Heart left ventricle (tissue), 16 donors: ENCODE measurements around the gene NINJ2. TPM values are rescaled to one million over a fixed set of nuclear protein-coding genes. Genes with fewer than 3 reads are reported as not detected.

Source experiments
- ATAC-seq, 4 donors: fragments of 200-7000 bp; cut with Tn5 transposase; one replicate each; pipeline ENCODE4 v1.9.1; 2020 to 2022; ENCODE audit warnings: moderate library complexity in 4 of 4, mild to moderate bottlenecking in 3 of 4, moderate number of reproducible peaks in 1 of 4
- DNase-seq, 5 donors: peaks; one replicate each; pipeline ENCODE4 v3.0.0-alpha.2; 2020
- H3K27ac ChIP-seq, 12 donors: fragments of 200-600 bp; sonication (generic) in 4 of 12; one replicate each; pipeline versions ENCODE4 v1.5.0 to v1.8.0; 2016 to 2022; ENCODE audit warnings: mild to moderate bottlenecking in 2 of 12
- H3K27me3 ChIP-seq, 9 donors: fragments of 200-600 bp; sonication (generic) in 2 of 9; one replicate each; pipeline versions ENCODE4 v1.5.1 to v1.8.0; 2016 to 2022; ENCODE audit warnings: mild to moderate bottlenecking in 3 of 9
- H3K36me3 ChIP-seq, 9 donors: fragments of 200-600 bp; sonication (generic) in 2 of 9; one replicate each; pipeline versions ENCODE4 v1.5.0 to v1.8.0; 2018 to 2022; ENCODE audit warnings: mild to moderate bottlenecking in 2 of 9
- H3K4me1 ChIP-seq, 12 donors: fragments of 200-600 bp; sonication (generic) in 4 of 12; one replicate each; pipeline versions ENCODE4 v1.5.0 to v1.8.0; 2016 to 2022; ENCODE audit warnings: mild to moderate bottlenecking in 3 of 12
- H3K4me3 ChIP-seq, 12 donors: fragments of 200-600 bp; sonication (generic) in 4 of 12; one replicate each; pipeline versions ENCODE4 v1.5.0 to v1.8.0; 2017 to 2022; ENCODE audit warnings: mild to moderate bottlenecking in 9 of 12, moderate library complexity in 4 of 12
- H3K9me3 ChIP-seq, 12 donors: fragments of 200-600 bp; sonication (generic) in 4 of 12; one replicate each; pipeline versions ENCODE4 v1.5.0 to v1.8.0; 2016 to 2022; ENCODE audit warnings: mild to moderate bottlenecking in 1 of 12
- POLR2A ChIP-seq, 2 donors: fragments of 450-650 bp; IDR thresholded peaks; one replicate each; pipeline ENCODE4 v1.6.1; 2017; ENCODE audit warnings: antibody characterized with exemption in 2 of 2, mild to moderate bottlenecking in 2 of 2, moderate library complexity in 2 of 2
- WGBS, 4 donors: extraction: QIAGEN DNeasy Blood & Tissue Kit in 2 of 4; methylation state at CpG; one replicate each; pipeline versions ENCODE4 v1.1.5 to v1.1.7; 2013 to 2018; 5-methylcytosine and 5-hydroxymethylcytosine counted together
- intact Hi-C, 10 donors: fragments of 100-400 bp; cut with DNase I; formaldehyde crosslinking; loops; one replicate each; pipeline versions ENCODE4 v1.11.1 to v1.14.2; 2022
- polyA plus RNA-seq, 2 donors: library from polyadenylated mRNA; stranded (reverse); fragments of 200-250 nt; gene quantifications; one replicate each; pipeline ENCODE4 v1.2.3, GENCODE V29; 2013
- total RNA-seq, 9 donors: library from RNA; depleted of rRNA in 2 of 9; stranded (reverse); fragments of >200 nt in 2 of 9; fragmentation: NEBNext Ultra II Directional in 3 of 9; extraction: Animal tissue kit (Norgen Biotek cat#: 25700) in 3 of 9; gene quantifications; one replicate each; pipeline versions ENCODE4 v1.1.0 to v1.2.4, GENCODE V29; 2016 to 2023
- TF ChIP-seq, protein P1 (sequence below), 12 donors: fragments of 200-600 bp; sonication (generic) in 4 of 12; IDR thresholded peaks; one replicate each; pipeline versions ENCODE4 v1.5.0 to v1.8.0; 2018 to 2022; ENCODE audit warnings: antibody characterized with exemption in 12 of 12, mild to moderate bottlenecking in 5 of 12
- donor health status: ischemic (EF 13 %, LVEDD 7.1; RV severe dilation, severe dysfunction).
- donor health status: healthy with polysubstance abuse.
- donor health status: DM: no; HTN: yes; CAD: no.
- donor health status: DM: no; HTN: no; CAD: no.
- donor health status: ischemic (EF 25% LVEDD 6.9; RV normal size, moderate dysfunction).
- donor health status: ischemic (EF 25% LVEDD 5.7; RV mildly dilated, moderate dysfunction).
- donor health status: healthy.
- donor health status: DM: yes; HTN: yes; CAD: no.
- donor health status: ischemic (EF 35%, LVEDD 5.7; RV mildly dilated, moderate dysfunction).
- donor health status: nonischemic (EF 11% LVEDD 7.7; RV severe dilation, severe dysfunction).
- donor health status: DM: yes; HTN: yes; CAD: no.
- donor health status: PGD.
- donor health status: ischemic (EF 29% LVEDD 5.4; RV normal size, mild dysfunction).
- donor health status: nonischemic (EF 23%, LVEDD 6.1; RV moderate dilation, normal function).

NINJ2 gene
- total and polyA plus RNA-seq, 11 donors, result 2.8 to 15.0 (median 5.2) TPM

DNA sequence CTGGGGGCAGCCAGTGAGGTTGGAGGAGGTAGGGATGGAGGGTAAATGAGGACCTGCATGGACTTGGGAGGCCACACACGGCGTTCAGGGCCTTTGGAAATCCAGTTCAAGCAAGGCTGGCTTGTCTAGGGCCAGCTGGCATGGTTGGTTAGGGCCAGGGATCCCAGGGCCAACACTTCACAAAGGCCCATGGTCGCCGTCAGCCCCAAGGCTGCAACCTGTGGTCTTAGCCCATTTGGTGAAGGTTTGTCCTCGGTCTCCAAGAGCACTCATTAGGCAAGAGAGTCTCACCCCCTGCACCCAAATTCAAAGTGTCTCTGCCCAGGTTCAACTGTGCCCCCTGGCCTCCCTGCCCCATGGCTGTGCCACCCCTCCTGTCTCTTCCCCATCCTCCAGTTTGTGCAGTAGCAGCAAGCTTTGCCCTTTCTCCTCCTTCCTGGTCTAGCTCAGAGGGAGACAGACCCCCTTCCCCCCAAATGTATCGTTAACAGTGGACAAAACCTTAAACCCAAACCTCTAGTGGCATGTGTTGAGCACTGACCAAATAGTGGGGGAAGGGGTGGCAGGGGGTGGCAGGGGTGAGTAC is 94.1 kb downstream of the NINJ2 start:
- Histone ChIP-seq H3K27ac (peak overlapping the region in 7 of 12 donors; percentile 91 to 99 (median 94)), H3K9me3 (no peaks in the 10 kb centered on the region), H3K36me3 (peaks cover 0 to 8% (median 0%) of the 10 kb centered on the region in 9 donors), H3K4me3 (peak overlapping the region in 7 of 12 donors; percentile 58 to 74 (median 67)), H3K27me3 (no peaks in the 10 kb centered on the region), H3K4me1 (peaks cover 5 to 40% (median 33%) of the 10 kb centered on the region in 12 donors)
- ATAC-seq (no peak), DNase-seq (peak in 1 of 5 donors; percentile 31)
- TF ChIP-seq POLR2A (IDR thresholded peaks at IDR 0.05), result no peak
- TF ChIP-seq, protein P1, sequence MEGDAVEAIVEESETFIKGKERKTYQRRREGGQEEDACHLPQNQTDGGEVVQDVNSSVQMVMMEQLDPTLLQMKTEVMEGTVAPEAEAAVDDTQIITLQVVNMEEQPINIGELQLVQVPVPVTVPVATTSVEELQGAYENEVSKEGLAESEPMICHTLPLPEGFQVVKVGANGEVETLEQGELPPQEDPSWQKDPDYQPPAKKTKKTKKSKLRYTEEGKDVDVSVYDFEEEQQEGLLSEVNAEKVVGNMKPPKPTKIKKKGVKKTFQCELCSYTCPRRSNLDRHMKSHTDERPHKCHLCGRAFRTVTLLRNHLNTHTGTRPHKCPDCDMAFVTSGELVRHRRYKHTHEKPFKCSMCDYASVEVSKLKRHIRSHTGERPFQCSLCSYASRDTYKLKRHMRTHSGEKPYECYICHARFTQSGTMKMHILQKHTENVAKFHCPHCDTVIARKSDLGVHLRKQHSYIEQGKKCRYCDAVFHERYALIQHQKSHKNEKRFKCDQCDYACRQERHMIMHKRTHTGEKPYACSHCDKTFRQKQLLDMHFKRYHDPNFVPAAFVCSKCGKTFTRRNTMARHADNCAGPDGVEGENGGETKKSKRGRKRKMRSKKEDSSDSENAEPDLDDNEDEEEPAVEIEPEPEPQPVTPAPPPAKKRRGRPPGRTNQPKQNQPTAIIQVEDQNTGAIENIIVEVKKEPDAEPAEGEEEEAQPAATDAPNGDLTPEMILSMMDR (IDR thresholded peaks at IDR 0.05), result no peak
- WGBS, 4 donors, result 64 to 75% (median 66%) methylated on average over 6 of the region's 6 CpGs
- intact Hi-C loops, result loop anchor here in 9 of 10 donors (1.0 to 10.0 kb wide), 12 partner anchors 182 to 1016 kb away; partner anchors contain the start of gene RAD52 (in 2 of the 9)

DNA sequence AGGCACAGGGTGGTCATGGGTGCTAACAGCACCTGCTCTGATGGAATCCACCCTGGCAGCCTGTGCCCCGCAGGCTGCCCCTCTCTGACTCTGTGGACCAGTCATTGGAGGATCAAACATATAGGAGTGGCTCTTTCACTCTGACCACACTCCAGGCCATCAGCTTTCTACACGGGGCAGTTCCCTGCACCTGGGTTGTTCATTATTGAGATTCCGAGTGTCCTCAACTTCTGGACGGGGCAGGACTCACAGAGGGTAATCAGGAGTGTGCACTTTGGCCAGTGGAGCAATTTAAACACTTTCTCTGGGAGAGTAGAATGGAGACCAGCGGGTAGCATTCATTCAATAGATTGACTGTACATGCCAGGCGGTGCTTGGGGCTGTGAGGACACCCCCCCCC is 94.8 kb downstream of the NINJ2 start:
- DNase-seq (peak in 1 of 5 donors; percentile 8), ATAC-seq (no peak)
- TF ChIP-seq, protein P1 (IDR thresholded peaks at IDR 0.05), result no peak
- no peak for TF ChIP-seq POLR2A (IDR thresholded peaks at IDR 0.05)
- intact Hi-C loops, result loop anchor here in 9 of 10 donors (2.0 to 10.0 kb wide), 11 partner anchors 182 to 1016 kb away; partner anchors contain the start of gene RAD52 (in 1 of the 9)
- H3K36me3 ChIP-seq, result peaks cover 0 to 8% (median 0%) of the 10 kb centered on the region in 9 donors
- 81 to 87% (median 82%) methylated on average over 6 of the region's 6 CpGs for WGBS, 4 donors
- H3K27ac ChIP-seq, result no peak overlapping the region
- H3K9me3 ChIP-seq, result no peaks in the 10 kb centered on the region
- peaks cover 5 to 47% (median 32%) of the 10 kb centered on the region in 12 donors for H3K4me1 ChIP-seq
- H3K27me3 ChIP-seq, result no peaks in the 10 kb centered on the region
- no peak overlapping the region for H3K4me3 ChIP-seq

DNA sequence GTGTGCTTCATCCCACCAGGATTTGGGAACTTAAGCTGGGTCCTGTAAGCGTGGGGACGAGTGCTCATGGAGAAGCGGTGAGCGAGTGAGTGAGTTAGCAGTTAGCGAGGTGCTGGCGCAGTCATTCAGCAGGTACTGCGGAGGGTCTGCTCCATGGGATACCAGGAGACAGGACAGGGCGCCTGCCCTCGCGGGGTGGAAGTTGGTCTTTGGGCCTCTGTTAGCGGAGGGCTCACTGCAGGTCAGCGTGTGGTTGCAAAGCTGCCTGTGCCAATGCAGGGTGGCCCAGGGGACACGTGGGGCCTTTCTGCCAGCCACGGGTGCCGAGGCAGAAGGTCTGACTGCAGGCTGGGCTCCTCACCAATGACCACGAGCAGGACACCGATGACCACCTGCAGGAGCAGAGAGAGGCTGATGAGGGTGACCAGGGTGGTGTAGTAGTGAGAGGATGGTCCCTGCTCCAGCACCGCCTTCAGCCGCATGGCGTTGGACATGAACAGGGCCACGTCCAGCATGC is 97.6 kb downstream of the NINJ2 start:
- no peak for ATAC-seq
- H3K27me3 ChIP-seq, result no peaks in the 10 kb centered on the region
- H3K36me3 ChIP-seq, result peaks cover 0 to 18% (median 8%) of the 10 kb centered on the region in 9 donors
- no peak overlapping the region for H3K27ac ChIP-seq
- H3K4me1 ChIP-seq, result peaks cover 0 to 56% (median 14%) of the 10 kb centered on the region in 12 donors
- peak in 1 of 5 donors; percentile 22 for DNase-seq
- no peaks in the 10 kb centered on the region for H3K9me3 ChIP-seq
- WGBS, 4 donors, result 91 to 96% (median 93%) methylated on average over 21 of the region's 21 CpGs
- no peak for TF ChIP-seq POLR2A (IDR thresholded peaks at IDR 0.05)
- TF ChIP-seq, protein P1 (IDR thresholded peaks at IDR 0.05), result no peak
- intact Hi-C loops, result loop anchor here in 8 of 10 donors (5.0 to 10.0 kb wide), 7 partner anchors 247 to 1019 kb away; no protein-coding TSS in a partner anchor
- no peak overlapping the region for H3K4me3 ChIP-seq

DNA sequence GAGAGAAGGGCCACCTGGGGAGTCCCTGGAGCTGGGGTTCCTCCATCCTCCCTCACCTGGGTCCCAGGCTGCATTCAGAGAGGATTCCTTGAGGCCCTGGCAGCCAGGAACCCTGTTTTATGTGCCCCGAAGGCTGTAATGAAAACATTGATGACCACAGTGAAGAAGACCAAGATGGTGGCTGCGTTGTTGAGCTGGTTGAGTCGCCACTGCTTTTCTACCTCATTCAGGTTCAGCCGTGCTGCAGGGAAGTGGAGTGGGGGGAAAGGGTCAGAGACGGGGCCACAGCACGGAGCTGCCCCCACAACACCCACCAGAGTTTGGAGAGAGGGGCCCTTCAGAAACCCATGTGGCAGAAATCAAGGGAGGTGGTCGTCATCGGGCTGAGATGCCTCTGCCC is 98.1 kb downstream of the NINJ2 start:
- DNase-seq (peak in 1 of 5 donors; percentile 0), ATAC-seq (no peak)
- TF ChIP-seq, protein P1 (IDR thresholded peaks at IDR 0.05), result no peak
- TF ChIP-seq POLR2A (IDR thresholded peaks at IDR 0.05), result no peak
- Histone ChIP-seq H3K9me3 (no peaks in the 10 kb centered on the region), H3K27me3 (no peaks in the 10 kb centered on the region), H3K4me1 (peaks cover 0 to 56% (median 11%) of the 10 kb centered on the region in 12 donors), H3K27ac (no peak overlapping the region), H3K4me3 (no peak overlapping the region), H3K36me3 (peaks cover 0 to 18% (median 8%) of the 10 kb centered on the region in 9 donors)
- intact Hi-C loops, result loop anchor here in 8 of 10 donors (5.0 to 10.0 kb wide), 7 partner anchors 247 to 1020 kb away; no protein-coding TSS in a partner anchor
- 84 to 92% (median 90%) methylated on average over 8 of the region's 8 CpGs for WGBS, 4 donors
